Measurements from ENCODE around the gene PIWIL1. TPM values are rescaled to one million over a fixed set of nuclear protein-coding genes. Genes with fewer than 3 reads are reported as not detected.

The PIWIL1 gene
- total RNA-seq, 1 experiment from 2014 or later, result not detected

- no peaks in the 10 kb centered on the region for H3K4me1 Mint-ChIP-seq (ENCODE audit: low read depth, unreplicated experiment)
- H3K4me3 Mint-ChIP-seq (ENCODE audit: low read depth, unreplicated experiment), result no peak overlapping the region
- no peak overlapping the region for H3K27ac Mint-ChIP-seq (ENCODE audit: unreplicated experiment)
- DNase-seq, result no peak
- CTCF ChIA-PET, result no interaction called here
- peaks cover 6% of the 10 kb centered on the region for H3K9me3 Mint-ChIP-seq (ENCODE audit: low read depth, unreplicated experiment)
- intact Hi-C loops (cut with micrococcal nuclease; ENCODE audit: unreplicated experiment), result no loop called here
- H3K36me3 Mint-ChIP-seq (ENCODE audit: insufficient read depth, unreplicated experiment), result no peaks in the 10 kb centered on the region
- BruUV-seq (replicated peaks), result no TSS peak
- H3K27me3 Mint-ChIP-seq (ENCODE audit: unreplicated experiment), result no peaks in the 10 kb centered on the region
- TF ChIP-seq CTCF (IDR thresholded peaks at IDR 0.05; ENCODE audit: unreplicated experiment), result no peak
Observed at GRCh38 chr12:130357241-130357640, 19.6 kb downstream of the PIWIL1 start.

DNA sequence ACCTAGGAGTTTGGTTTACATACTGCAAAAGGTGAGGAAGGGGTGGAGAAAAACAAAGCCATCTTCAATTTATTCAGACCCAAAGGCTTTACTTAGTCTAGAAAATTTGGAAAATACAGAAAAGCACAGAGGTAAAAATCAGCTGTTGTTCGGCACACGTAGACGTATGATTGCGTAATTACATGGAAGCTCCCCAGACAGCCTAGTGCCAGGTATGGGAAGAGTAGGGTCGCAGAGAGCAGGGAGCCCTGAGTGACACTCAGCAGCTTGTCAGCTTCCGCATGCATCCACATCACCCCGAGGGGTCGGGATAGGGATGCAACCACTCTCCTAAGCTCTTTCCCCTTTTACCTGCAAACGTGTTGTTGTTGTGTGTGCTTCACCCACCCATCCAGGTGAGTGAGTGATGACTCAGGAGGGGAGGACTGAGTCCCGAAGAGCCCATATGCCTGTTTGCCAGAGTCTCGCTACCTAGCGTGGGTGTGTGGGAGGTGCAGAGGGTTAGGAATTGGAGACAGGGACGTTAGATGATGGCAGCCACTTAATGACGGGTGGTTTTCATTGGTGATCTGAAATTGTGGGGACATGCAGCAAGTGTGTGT lies 20.1 kb downstream of the PIWIL1 start:
- intact Hi-C loops (cut with micrococcal nuclease; ENCODE audit: unreplicated experiment), result no loop called here
- Mint-ChIP-seq H3K4me1 (ENCODE audit: low read depth, unreplicated experiment) (no peaks in the 10 kb centered on the region), H3K4me3 (ENCODE audit: low read depth, unreplicated experiment) (no peak overlapping the region), H3K27me3 (ENCODE audit: unreplicated experiment) (no peaks in the 10 kb centered on the region), H3K9me3 (ENCODE audit: low read depth, unreplicated experiment) (peaks cover 7% of the 10 kb centered on the region), H3K27ac (ENCODE audit: unreplicated experiment) (no peak overlapping the region), H3K36me3 (ENCODE audit: insufficient read depth, unreplicated experiment) (no peaks in the 10 kb centered on the region)
- no TSS peak for BruUV-seq (replicated peaks)
- DNase-seq, result no peak
- no peak for TF ChIP-seq CTCF (IDR thresholded peaks at IDR 0.05; ENCODE audit: unreplicated experiment)
- CTCF ChIA-PET, result no interaction called here

GRCh38 chr12:130362060-130362459 lies 24.4 kb downstream of the PIWIL1 start:
- intact Hi-C loops (cut with micrococcal nuclease; ENCODE audit: unreplicated experiment), result no loop called here
- CTCF ChIA-PET, result no interaction called here
- Mint-ChIP-seq H3K27me3 (ENCODE audit: unreplicated experiment) (no peaks in the 10 kb centered on the region), H3K4me1 (ENCODE audit: low read depth, unreplicated experiment) (no peaks in the 10 kb centered on the region), H3K9me3 (ENCODE audit: low read depth, unreplicated experiment) (peaks cover 12% of the 10 kb centered on the region), H3K27ac (ENCODE audit: unreplicated experiment) (no peak overlapping the region), H3K36me3 (ENCODE audit: insufficient read depth, unreplicated experiment) (no peaks in the 10 kb centered on the region), H3K4me3 (ENCODE audit: low read depth, unreplicated experiment) (no peak overlapping the region)
- no peak for DNase-seq
- no TSS peak for BruUV-seq (replicated peaks)
- no peak for TF ChIP-seq CTCF (IDR thresholded peaks at IDR 0.05; ENCODE audit: unreplicated experiment)

DNA sequence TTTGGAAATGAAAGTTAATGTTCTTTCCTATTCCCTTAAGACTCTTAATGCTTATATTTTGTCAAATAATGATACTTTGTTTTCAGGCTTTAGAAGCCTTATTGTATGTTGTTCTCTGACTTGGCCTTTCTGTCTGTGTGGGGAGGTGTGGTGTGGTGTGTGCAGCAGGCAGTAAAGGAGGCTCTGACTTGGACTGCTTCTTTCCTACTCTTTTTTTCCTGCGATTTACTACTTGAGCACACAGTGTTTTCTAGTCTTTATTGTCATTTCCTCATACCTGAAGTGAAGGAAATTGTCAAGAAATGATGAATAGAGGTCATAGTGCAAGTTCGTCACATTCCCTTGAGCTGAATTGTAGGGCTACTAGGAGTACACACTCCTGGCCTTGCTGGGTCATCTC lies 26.9 kb downstream of the PIWIL1 start:
- no peak overlapping the region for H3K27ac Mint-ChIP-seq (ENCODE audit: unreplicated experiment)
- no peaks in the 10 kb centered on the region for H3K36me3 Mint-ChIP-seq (ENCODE audit: insufficient read depth, unreplicated experiment)
- no peak for TF ChIP-seq CTCF (IDR thresholded peaks at IDR 0.05; ENCODE audit: unreplicated experiment)
- CTCF ChIA-PET, result no interaction called here
- intact Hi-C loops (cut with micrococcal nuclease; ENCODE audit: unreplicated experiment), result no loop called here
- no peak overlapping the region for H3K4me3 Mint-ChIP-seq (ENCODE audit: low read depth, unreplicated experiment)
- H3K27me3 Mint-ChIP-seq (ENCODE audit: unreplicated experiment), result no peaks in the 10 kb centered on the region
- BruUV-seq (replicated peaks), result no TSS peak
- H3K9me3 Mint-ChIP-seq (ENCODE audit: low read depth, unreplicated experiment), result peaks cover 12% of the 10 kb centered on the region
- DNase-seq, result no peak
- no peaks in the 10 kb centered on the region for H3K4me1 Mint-ChIP-seq (ENCODE audit: low read depth, unreplicated experiment)
